Measurements from ENCODE around the gene FBXL3. TPM values are rescaled to one million over a fixed set of nuclear protein-coding genes. Genes with fewer than 3 reads are reported as not detected.

The FBXL3 gene
- total and polyA plus RNA-seq, 2 donors (not counting 1 experiment from before 2014, with no cell fraction given), result 20.5 to 78.0 TPM

DNA sequence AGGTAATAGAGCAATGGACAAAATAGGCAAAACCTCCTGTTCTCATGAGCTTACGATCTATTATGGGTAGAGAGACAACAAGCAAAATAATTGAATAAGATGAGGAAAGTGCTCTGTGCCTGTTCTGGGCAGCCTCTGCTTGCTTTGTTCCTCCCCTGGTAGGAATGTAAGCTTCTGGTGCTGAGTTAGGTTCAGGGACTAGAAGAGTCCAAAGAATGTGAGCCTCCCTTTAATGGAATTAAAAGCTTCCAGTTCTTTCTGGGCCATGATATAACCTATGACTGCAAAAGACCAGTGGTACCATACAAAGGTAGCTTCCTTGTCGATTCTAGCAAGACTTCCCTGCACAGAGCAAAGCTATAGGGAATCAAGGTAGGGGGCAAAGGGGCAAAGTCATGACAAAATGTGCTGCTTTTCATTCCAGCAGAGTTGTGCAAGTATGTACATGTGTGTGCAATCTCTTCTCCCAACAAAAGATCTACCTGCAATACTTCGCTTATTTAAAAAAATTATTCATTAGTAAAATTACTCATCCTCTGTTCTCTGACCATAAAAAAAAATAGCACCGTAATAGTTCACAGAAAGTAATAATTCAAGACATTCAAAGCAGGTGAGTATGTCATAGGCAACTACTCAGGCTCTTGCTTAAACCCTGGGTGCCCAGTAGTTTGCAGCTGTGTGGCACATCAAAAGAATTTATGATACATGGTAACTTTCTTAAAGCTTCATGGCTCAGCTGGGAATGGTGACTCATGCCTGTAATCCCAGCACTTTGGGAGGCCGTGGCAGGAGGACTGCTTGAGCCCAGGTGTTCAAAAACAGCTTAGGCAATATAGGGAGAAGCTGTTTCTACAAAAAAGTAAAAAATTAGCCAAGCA, 57.2 kb downstream of the FBXL3 start:
- H3K27ac Mint-ChIP-seq, result no peak overlapping the region
- H3K36me3 ChIP-seq (replicated peaks in 1 of 2; ENCODE audit: control extremely low read depth in 1 of 2, control insufficient read depth in 1 of 2, extremely low read depth in 1 of 2, insufficient read depth in 2 of 2, low read length in 1 of 2), result no peaks in the 10 kb centered on the region
- H3K79me2 ChIP-seq (ENCODE audit: control insufficient read depth, insufficient read depth, low read length), result no peaks in the 10 kb centered on the region
- ChIA-PET CTCF (interaction anchor here (0.6 to 3.0 kb wide), 4 partner anchors 9 to 88 kb away, joined by 3 to 18 read pairs (median 4); no protein-coding TSS in a partner anchor), POLR2A (no interaction called here)
- 83% methylated on average over 2 of the region's 5 CpGs for WGBS (ENCODE audit: insufficient coverage)
- no peak overlapping the region for H3K27ac ChIP-seq (ENCODE audit: low read length in 2 of 2)
- H3K4me3 Mint-ChIP-seq, result no peak overlapping the region
- peaks cover 0 to 5% (median 0%) of the 10 kb centered on the region in 4 experiments for H3K27me3 ChIP-seq (replicated peaks in 1 of 4; ENCODE audit: control extremely low read depth in 1 of 4, control insufficient read depth in 3 of 4, insufficient read depth in 4 of 4, low read length in 3 of 4)
- ATAC-seq (ENCODE audit: low read depth), result no peak
- H3K9me3 Mint-ChIP-seq (ENCODE audit: insufficient read depth), result no peaks in the 10 kb centered on the region
- intact Hi-C loops (cut with micrococcal nuclease), result no loop called here
- no peak overlapping the region for H3K4me2 ChIP-seq (replicated peaks; ENCODE audit: low read depth, low read length, poor library complexity, severe bottlenecking)
- DNase-seq, result no peak
- H3K27me3 Mint-ChIP-seq, result peaks cover 39% of the 10 kb centered on the region
- no peak for TF ChIP-seq EZH2 (IDR thresholded peaks at IDR 0.05; ENCODE audit: borderline replicate concordance, insufficient read depth, low read depth, low read length, poor library complexity, severe bottlenecking)
- TF ChIP-seq, protein P1, sequence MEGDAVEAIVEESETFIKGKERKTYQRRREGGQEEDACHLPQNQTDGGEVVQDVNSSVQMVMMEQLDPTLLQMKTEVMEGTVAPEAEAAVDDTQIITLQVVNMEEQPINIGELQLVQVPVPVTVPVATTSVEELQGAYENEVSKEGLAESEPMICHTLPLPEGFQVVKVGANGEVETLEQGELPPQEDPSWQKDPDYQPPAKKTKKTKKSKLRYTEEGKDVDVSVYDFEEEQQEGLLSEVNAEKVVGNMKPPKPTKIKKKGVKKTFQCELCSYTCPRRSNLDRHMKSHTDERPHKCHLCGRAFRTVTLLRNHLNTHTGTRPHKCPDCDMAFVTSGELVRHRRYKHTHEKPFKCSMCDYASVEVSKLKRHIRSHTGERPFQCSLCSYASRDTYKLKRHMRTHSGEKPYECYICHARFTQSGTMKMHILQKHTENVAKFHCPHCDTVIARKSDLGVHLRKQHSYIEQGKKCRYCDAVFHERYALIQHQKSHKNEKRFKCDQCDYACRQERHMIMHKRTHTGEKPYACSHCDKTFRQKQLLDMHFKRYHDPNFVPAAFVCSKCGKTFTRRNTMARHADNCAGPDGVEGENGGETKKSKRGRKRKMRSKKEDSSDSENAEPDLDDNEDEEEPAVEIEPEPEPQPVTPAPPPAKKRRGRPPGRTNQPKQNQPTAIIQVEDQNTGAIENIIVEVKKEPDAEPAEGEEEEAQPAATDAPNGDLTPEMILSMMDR (IDR thresholded peaks at IDR 0.05), result no peak
- H3K9me3 ChIP-seq (ENCODE audit: control extremely low read depth in 1 of 3, control insufficient read depth in 2 of 3, insufficient read depth in 1 of 3, low read length in 2 of 3), result no peaks in the 10 kb centered on the region
- no peaks in the 10 kb centered on the region for H4K20me1 ChIP-seq (ENCODE audit: control insufficient read depth, insufficient read depth, low read length, poor library complexity, severe bottlenecking)
- H2AFZ ChIP-seq (ENCODE audit: insufficient read depth, low read depth, low read length, poor library complexity, severe bottlenecking), result no peak overlapping the region
- H3K4me1 Mint-ChIP-seq, result no peaks in the 10 kb centered on the region
- H3K4me3 ChIP-seq (ENCODE audit: control extremely low read depth in 1 of 5, extremely low read depth in 1 of 5, insufficient read depth in 1 of 5, low read depth in 2 of 5, low read length in 4 of 5), result no peak overlapping the region
- H3K9ac ChIP-seq (ENCODE audit: low read length), result no peak overlapping the region
- no peaks in the 10 kb centered on the region for H3K4me1 ChIP-seq (ENCODE audit: control insufficient read depth in 2 of 2, insufficient read depth in 2 of 2, low read length in 2 of 2)

DNA sequence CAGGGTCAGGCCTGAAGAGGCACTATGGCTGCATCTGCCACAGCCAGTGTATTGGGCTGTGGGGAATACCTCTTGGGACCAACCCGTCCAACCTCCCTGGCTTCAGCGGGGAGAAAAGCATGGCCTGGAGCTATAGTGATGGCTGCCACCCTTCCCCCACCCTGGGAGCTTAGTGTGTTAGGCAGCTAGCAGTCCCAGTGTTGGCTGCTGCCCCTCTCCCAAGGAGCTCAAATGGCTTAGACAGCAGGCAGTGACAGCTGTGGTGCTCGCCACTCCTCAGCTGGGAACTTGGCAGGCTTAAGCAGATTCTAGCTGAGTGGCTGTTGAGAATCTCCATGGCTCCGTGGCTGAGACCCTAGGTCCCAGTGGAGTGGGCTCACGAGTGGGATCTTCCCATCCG, 58.9 kb downstream of the FBXL3 start:
- ChIA-PET CTCF (interaction anchor here (1.0 kb wide), 1 partner anchor 12 kb away, joined by 4 read pairs; no protein-coding TSS in a partner anchor), POLR2A (no interaction called here)
- no peak for DNase-seq
- H3K9me3 ChIP-seq (ENCODE audit: control extremely low read depth in 1 of 3, control insufficient read depth in 2 of 3, insufficient read depth in 1 of 3, low read length in 2 of 3), result no peaks in the 10 kb centered on the region
- H3K27me3 ChIP-seq (replicated peaks in 1 of 4; ENCODE audit: control extremely low read depth in 1 of 4, control insufficient read depth in 3 of 4, insufficient read depth in 4 of 4, low read length in 3 of 4), result peaks cover 0 to 5% (median 0%) of the 10 kb centered on the region in 4 experiments
- 95% methylated on average over 6 of the region's 6 CpGs for WGBS (ENCODE audit: insufficient coverage)
- H3K27ac ChIP-seq (ENCODE audit: low read length in 2 of 2), result no peak overlapping the region
- H3K4me1 Mint-ChIP-seq, result no peaks in the 10 kb centered on the region
- H3K4me2 ChIP-seq (replicated peaks; ENCODE audit: low read depth, low read length, poor library complexity, severe bottlenecking), result no peak overlapping the region
- H3K4me3 Mint-ChIP-seq, result no peak overlapping the region
- no peak for TF ChIP-seq EZH2 (IDR thresholded peaks at IDR 0.05; ENCODE audit: borderline replicate concordance, insufficient read depth, low read depth, low read length, poor library complexity, severe bottlenecking)
- TF ChIP-seq, protein P1 (IDR thresholded peaks at IDR 0.05), result no peak
- ATAC-seq (ENCODE audit: low read depth), result no peak
- no peaks in the 10 kb centered on the region for H3K79me2 ChIP-seq (ENCODE audit: control insufficient read depth, insufficient read depth, low read length)
- H4K20me1 ChIP-seq (ENCODE audit: control insufficient read depth, insufficient read depth, low read length, poor library complexity, severe bottlenecking), result no peaks in the 10 kb centered on the region
- H3K9ac ChIP-seq (ENCODE audit: low read length), result no peak overlapping the region
- H3K4me1 ChIP-seq (ENCODE audit: control insufficient read depth in 2 of 2, insufficient read depth in 2 of 2, low read length in 2 of 2), result no peaks in the 10 kb centered on the region
- H3K27me3 Mint-ChIP-seq, result peaks cover 30% of the 10 kb centered on the region
- H3K4me3 ChIP-seq (ENCODE audit: control extremely low read depth in 1 of 5, extremely low read depth in 1 of 5, insufficient read depth in 1 of 5, low read depth in 2 of 5, low read length in 4 of 5), result no peak overlapping the region
- H2AFZ ChIP-seq (ENCODE audit: insufficient read depth, low read depth, low read length, poor library complexity, severe bottlenecking), result no peak overlapping the region
- intact Hi-C loops (cut with micrococcal nuclease), result no loop called here
- no peak overlapping the region for H3K27ac Mint-ChIP-seq
- H3K9me3 Mint-ChIP-seq (ENCODE audit: insufficient read depth), result no peaks in the 10 kb centered on the region
- H3K36me3 ChIP-seq (replicated peaks in 1 of 2; ENCODE audit: control extremely low read depth in 1 of 2, control insufficient read depth in 1 of 2, extremely low read depth in 1 of 2, insufficient read depth in 2 of 2, low read length in 1 of 2), result no peaks in the 10 kb centered on the region

Measured in B cell (primary cell).